ENCODE data around the gene APOL3.
"Not testable (repeated sequence)": the region's sequence is repeated elsewhere in the genome, so short reads cannot be mapped to it uniquely, and the experiment has no call there.

Gene APOL3

GRCh38 chr22:36100134-36100824, 60.3 kb downstream of the APOL3 start:
- no peak for DNase-seq

- DNase-seq: not testable (repeated sequence)
These were observed 61.0 kb downstream of the APOL3 start for GRCh38 chr22:36099561-36099960.

GRCh38 chr22:36097880-36098279, 62.7 kb downstream of the APOL3 start:
- no peak for DNase-seq

GRCh38 chr22:36090772-36091171, 69.8 kb downstream of the APOL3 start:
- DNase-seq: not testable (repeated sequence)

All from C1 segment of cervical spinal cord (tissue), 14 donors.